ENCODE measurements around the gene ASCC1. TPM values are rescaled to one million over a fixed set of nuclear protein-coding genes. Genes with fewer than 3 reads are reported as not detected.

Gene ASCC1
- polyA plus RNA-seq, 1 donor (not counting 4 experiments of a cell fraction or from before 2014, with no cell fraction given) = 32.9 TPM

DNA sequence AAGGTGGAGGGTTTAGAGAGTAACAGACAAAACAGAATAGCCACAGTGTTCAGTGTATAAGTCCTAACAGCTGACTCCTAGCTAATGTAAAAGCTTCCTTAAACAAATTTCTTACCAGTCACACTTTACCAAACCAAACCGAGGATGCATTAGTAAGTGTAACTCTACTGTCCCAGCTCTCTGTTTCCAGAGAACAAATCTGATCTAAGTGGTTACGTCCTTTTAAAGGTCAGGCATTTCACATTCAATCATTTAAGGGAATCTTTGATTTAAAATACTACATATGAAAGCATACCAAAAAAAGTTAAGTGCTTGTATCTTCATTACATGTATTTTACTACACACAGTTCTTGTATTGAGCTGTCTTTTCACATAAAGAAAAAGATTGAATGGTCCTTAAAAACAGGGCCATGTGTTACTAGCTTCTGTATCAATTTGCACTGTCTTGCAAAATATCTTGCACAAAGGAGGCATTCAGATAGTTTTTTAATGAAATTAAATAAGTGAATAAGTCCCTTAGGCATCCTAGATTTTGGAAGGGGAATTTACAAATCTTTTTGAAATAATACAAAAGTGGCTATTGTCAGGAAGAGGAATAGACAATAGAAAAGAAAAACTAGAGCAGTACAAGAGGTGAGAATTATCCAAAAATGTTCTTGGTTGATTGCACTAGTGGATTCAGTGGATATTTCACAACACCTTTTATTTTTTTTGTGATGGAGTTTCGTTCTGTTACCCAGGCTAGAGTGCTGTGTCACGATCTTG lies 69.3 kb downstream of the ASCC1 start:
- Histone ChIP-seq H3K79me2 (ENCODE audit: control insufficient read depth, insufficient read depth, low read length) (no peaks in the 10 kb centered on the region), H4K20me1 (ENCODE audit: control insufficient read depth, extremely low read depth, insufficient read depth, low read length) (no peaks in the 10 kb centered on the region), H3K36me3 (ENCODE audit: control insufficient read depth in 2 of 2, extremely low read depth in 1 of 2, insufficient read depth in 2 of 2, low read length in 2 of 2) (no peaks in the 10 kb centered on the region), H3K4me1 (ENCODE audit: control insufficient read depth, extremely low read depth, insufficient read depth, low read length) (no peaks in the 10 kb centered on the region), H3K4me3 (ENCODE audit: control insufficient read depth in 2 of 3, extremely low read depth in 1 of 3, insufficient read depth in 2 of 3, low read depth in 1 of 3, low read length in 3 of 3) (no peak overlapping the region), H3K9me1 (ENCODE audit: control insufficient read depth, extremely low read depth, insufficient read depth, low read length) (no peaks in the 10 kb centered on the region), H3K4me2 (ENCODE audit: control insufficient read depth, extremely low read depth, insufficient read depth, low read depth, low read length) (no peak overlapping the region), H2AFZ (ENCODE audit: control insufficient read depth, low read length) (no peak overlapping the region), H3K9me3 (ENCODE audit: control insufficient read depth, low read depth, low read length) (no peaks in the 10 kb centered on the region), H3K27ac (ENCODE audit: control insufficient read depth, insufficient read depth, low read length) (no peak overlapping the region), H3K9ac (ENCODE audit: control insufficient read depth, extremely low read depth, insufficient read depth, low read length) (no peak overlapping the region), H3K27me3 (ENCODE audit: control insufficient read depth, extremely low read depth, insufficient read depth, low read length) (no peaks in the 10 kb centered on the region)
- dilution Hi-C loops (cut with MboI; ENCODE audit: extremely low pct_ligation_motif_present, low sequenced_read_pairs) = no loop called here
- no peak for TF ChIP-seq EZH2 (IDR thresholded peaks at IDR 0.05; ENCODE audit: low read length)
- TF ChIP-seq, protein P1, sequence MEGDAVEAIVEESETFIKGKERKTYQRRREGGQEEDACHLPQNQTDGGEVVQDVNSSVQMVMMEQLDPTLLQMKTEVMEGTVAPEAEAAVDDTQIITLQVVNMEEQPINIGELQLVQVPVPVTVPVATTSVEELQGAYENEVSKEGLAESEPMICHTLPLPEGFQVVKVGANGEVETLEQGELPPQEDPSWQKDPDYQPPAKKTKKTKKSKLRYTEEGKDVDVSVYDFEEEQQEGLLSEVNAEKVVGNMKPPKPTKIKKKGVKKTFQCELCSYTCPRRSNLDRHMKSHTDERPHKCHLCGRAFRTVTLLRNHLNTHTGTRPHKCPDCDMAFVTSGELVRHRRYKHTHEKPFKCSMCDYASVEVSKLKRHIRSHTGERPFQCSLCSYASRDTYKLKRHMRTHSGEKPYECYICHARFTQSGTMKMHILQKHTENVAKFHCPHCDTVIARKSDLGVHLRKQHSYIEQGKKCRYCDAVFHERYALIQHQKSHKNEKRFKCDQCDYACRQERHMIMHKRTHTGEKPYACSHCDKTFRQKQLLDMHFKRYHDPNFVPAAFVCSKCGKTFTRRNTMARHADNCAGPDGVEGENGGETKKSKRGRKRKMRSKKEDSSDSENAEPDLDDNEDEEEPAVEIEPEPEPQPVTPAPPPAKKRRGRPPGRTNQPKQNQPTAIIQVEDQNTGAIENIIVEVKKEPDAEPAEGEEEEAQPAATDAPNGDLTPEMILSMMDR (optimal IDR thresholded peaks at IDR 0.05 in 1 of 3, IDR thresholded peaks at IDR 0.05 in 1 of 3, conservative IDR thresholded peaks at IDR 0.05 in 1 of 3; ENCODE audit: extremely low read depth in 1 of 3, insufficient read depth in 2 of 3, low read length in 3 of 3) = no peak
- no peak for FAIRE-seq
- DNase-seq (ENCODE audit: low read depth, low spot score) = no peak

DNA sequence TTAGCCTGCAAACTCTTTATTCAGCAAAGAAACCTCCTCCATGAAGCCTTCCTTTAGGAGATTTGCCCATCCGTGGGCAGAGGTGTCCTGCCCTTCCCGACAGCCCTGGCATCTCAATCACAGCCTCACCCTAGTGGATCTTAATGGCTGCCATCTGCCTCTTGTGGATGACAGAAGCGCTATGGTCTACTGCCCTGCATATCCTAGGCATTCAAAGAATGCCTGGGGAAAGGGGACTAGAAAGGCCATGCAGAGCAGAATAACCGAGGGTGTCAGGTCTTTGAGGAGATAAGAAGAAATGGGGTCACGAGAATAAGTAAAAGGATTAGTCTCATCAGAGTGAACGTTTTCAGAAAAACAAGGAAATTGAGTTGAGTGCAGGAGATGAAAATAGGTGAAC lies 70.0 kb downstream of the ASCC1 start:
- H3K36me3 ChIP-seq (ENCODE audit: control insufficient read depth in 2 of 2, extremely low read depth in 1 of 2, insufficient read depth in 2 of 2, low read length in 2 of 2) = no peaks in the 10 kb centered on the region
- H3K27me3 ChIP-seq (ENCODE audit: control insufficient read depth, extremely low read depth, insufficient read depth, low read length) = no peaks in the 10 kb centered on the region
- H3K4me3 ChIP-seq (ENCODE audit: control insufficient read depth in 2 of 3, extremely low read depth in 1 of 3, insufficient read depth in 2 of 3, low read depth in 1 of 3, low read length in 3 of 3) = no peak overlapping the region
- no peak overlapping the region for H3K4me2 ChIP-seq (ENCODE audit: control insufficient read depth, extremely low read depth, insufficient read depth, low read depth, low read length)
- H2AFZ ChIP-seq (ENCODE audit: control insufficient read depth, low read length) = no peak overlapping the region
- TF ChIP-seq, protein P1 (optimal IDR thresholded peaks at IDR 0.05 in 1 of 3, IDR thresholded peaks at IDR 0.05 in 1 of 3, conservative IDR thresholded peaks at IDR 0.05 in 1 of 3; ENCODE audit: extremely low read depth in 1 of 3, insufficient read depth in 2 of 3, low read length in 3 of 3) = no peak
- no peak for TF ChIP-seq EZH2 (IDR thresholded peaks at IDR 0.05; ENCODE audit: low read length)
- H3K27ac ChIP-seq (ENCODE audit: control insufficient read depth, insufficient read depth, low read length) = no peak overlapping the region
- H3K79me2 ChIP-seq (ENCODE audit: control insufficient read depth, insufficient read depth, low read length) = no peaks in the 10 kb centered on the region
- no peaks in the 10 kb centered on the region for H4K20me1 ChIP-seq (ENCODE audit: control insufficient read depth, extremely low read depth, insufficient read depth, low read length)
- H3K9ac ChIP-seq (ENCODE audit: control insufficient read depth, extremely low read depth, insufficient read depth, low read length) = no peak overlapping the region
- dilution Hi-C loops (cut with MboI; ENCODE audit: extremely low pct_ligation_motif_present, low sequenced_read_pairs) = no loop called here
- H3K4me1 ChIP-seq (ENCODE audit: control insufficient read depth, extremely low read depth, insufficient read depth, low read length) = no peaks in the 10 kb centered on the region
- H3K9me1 ChIP-seq (ENCODE audit: control insufficient read depth, extremely low read depth, insufficient read depth, low read length) = no peaks in the 10 kb centered on the region
- DNase-seq (ENCODE audit: low read depth, low spot score) (no peak), FAIRE-seq (no peak)
- no peaks in the 10 kb centered on the region for H3K9me3 ChIP-seq (ENCODE audit: control insufficient read depth, low read depth, low read length)

Measured in keratinocyte (primary cell).